Measurements from ENCODE around the gene POU2AF1.
"Not testable (repeated sequence)": the region's sequence is repeated elsewhere in the genome, so short reads cannot be mapped to it uniquely, and the experiment has no call there.

POU2AF1 gene

GRCh38 chr11:111408789-111409727, 30.0 kb upstream of the POU2AF1 start:
- DNase-seq (ENCODE audit: low read depth), result no peak

GRCh38 chr11:111407652-111408051, 28.6 kb upstream of the POU2AF1 start:
- DNase-seq (ENCODE audit: low read depth), result no peak

GRCh38 chr11:111406589-111406988, 27.5 kb upstream of the POU2AF1 start:
- DNase-seq (ENCODE audit: low read depth), result no peak

- DNase-seq (ENCODE audit: low read depth), result no peak
Measured at GRCh38 chr11:111406091-111406490, 27.0 kb upstream of the POU2AF1 start.

GRCh38 chr11:111405551-111405950, 26.5 kb upstream of the POU2AF1 start:
- DNase-seq (ENCODE audit: low read depth), result no peak

- no peak for DNase-seq (ENCODE audit: low read depth)
Measured at GRCh38 chr11:111403051-111403726, 24.1 kb upstream of the POU2AF1 start.

GRCh38 chr11:111402411-111402810, 23.3 kb upstream of the POU2AF1 start:
- no peak for DNase-seq (ENCODE audit: low read depth)

- not testable (repeated sequence) for DNase-seq (ENCODE audit: low read depth)
Measured at GRCh38 chr11:111401957-111402356, 22.9 kb upstream of the POU2AF1 start.

- no peak for DNase-seq (ENCODE audit: low read depth)
Measured at GRCh38 chr11:111400595-111400994, 21.5 kb upstream of the POU2AF1 start.

- no peak for DNase-seq (ENCODE audit: low read depth)
Measured at GRCh38 chr11:111399187-111400031, 20.3 kb upstream of the POU2AF1 start.

GRCh38 chr11:111397034-111397433, 18.0 kb upstream of the POU2AF1 start:
- no peak for DNase-seq (ENCODE audit: low read depth)

- DNase-seq (ENCODE audit: low read depth), result no peak
Measured at GRCh38 chr11:111395749-111396148, 16.7 kb upstream of the POU2AF1 start.

- no peak for DNase-seq (ENCODE audit: low read depth)
Measured at GRCh38 chr11:111395081-111395480, 16.0 kb upstream of the POU2AF1 start.

- not testable (repeated sequence) for DNase-seq (ENCODE audit: low read depth)
Measured at GRCh38 chr11:111394147-111394546, 15.1 kb upstream of the POU2AF1 start.

GRCh38 chr11:111393585-111393984, 14.5 kb upstream of the POU2AF1 start:
- DNase-seq (ENCODE audit: low read depth), result no peak

- no peak for DNase-seq (ENCODE audit: low read depth)
Measured at GRCh38 chr11:111393096-111393495, 14.0 kb upstream of the POU2AF1 start.

- no peak for DNase-seq (ENCODE audit: low read depth)
Measured at GRCh38 chr11:111392552-111392951, 13.5 kb upstream of the POU2AF1 start.

GRCh38 chr11:111391328-111392124, 12.5 kb upstream of the POU2AF1 start:
- no peak for DNase-seq (ENCODE audit: low read depth)

- no peak for DNase-seq (ENCODE audit: low read depth)
Measured at GRCh38 chr11:111388842-111389241, 9.8 kb upstream of the POU2AF1 start.

- no peak for DNase-seq (ENCODE audit: low read depth)
Measured at GRCh38 chr11:111388420-111388819, 9.3 kb upstream of the POU2AF1 start.

GRCh38 chr11:111387363-111387762, 8.3 kb upstream of the POU2AF1 start:
- DNase-seq (ENCODE audit: low read depth), result no peak
